Brain pericyte (primary cell): Measurements from ENCODE around the gene DMXL2.
"Not testable (repeated sequence)": the region's sequence is repeated elsewhere in the genome, so short reads cannot be mapped to it uniquely, and the experiment has no call there.

Experiments
- DNase-seq: peaks from one replicate; pipeline ENCODE4 v3.0.0-alpha.2; 2012; ENCODE audit warnings: low read depth, low spot score

The DMXL2 gene

GRCh38 chr15:51621936-51622603 is 501 bp downstream of the DMXL2 start:
- DNase-seq, result peak; percentile 31

- DNase-seq, result no peak
Observed at GRCh38 chr15:51621155-51621765, 1.3 kb downstream of the DMXL2 start.

GRCh38 chr15:51620641-51621040 is 1.9 kb downstream of the DMXL2 start:
- DNase-seq, result no peak

- no peak for DNase-seq
Observed at GRCh38 chr15:51620122-51620521, 2.4 kb downstream of the DMXL2 start.

GRCh38 chr15:51619331-51620035 is 3.1 kb downstream of the DMXL2 start:
- no peak for DNase-seq

GRCh38 chr15:51617886-51618285 is 4.7 kb downstream of the DMXL2 start:
- DNase-seq, result no peak

- DNase-seq, result no peak
Observed at GRCh38 chr15:51613951-51614350, 8.6 kb downstream of the DMXL2 start.

- not testable (repeated sequence) for DNase-seq
Observed at GRCh38 chr15:51612669-51613068, 9.9 kb downstream of the DMXL2 start.

GRCh38 chr15:51603462-51603948 is 19.1 kb downstream of the DMXL2 start:
- DNase-seq, result not testable (repeated sequence)

GRCh38 chr15:51603002-51603401 is 19.6 kb downstream of the DMXL2 start:
- DNase-seq, result no peak

- no peak for DNase-seq
Observed at GRCh38 chr15:51602484-51602883, 20.1 kb downstream of the DMXL2 start.

- no peak for DNase-seq
Observed at GRCh38 chr15:51601801-51602200, 20.8 kb downstream of the DMXL2 start.

GRCh38 chr15:51600114-51600513 is 22.5 kb downstream of the DMXL2 start:
- DNase-seq, result no peak

- DNase-seq, result no peak
Observed at GRCh38 chr15:51589881-51590568, 32.5 kb downstream of the DMXL2 start.

- no peak for DNase-seq
Observed at GRCh38 chr15:51588966-51589365, 33.6 kb downstream of the DMXL2 start.

GRCh38 chr15:51585986-51586385 is 36.6 kb downstream of the DMXL2 start:
- no peak for DNase-seq

GRCh38 chr15:51580982-51581381 is 41.6 kb downstream of the DMXL2 start:
- no peak for DNase-seq

GRCh38 chr15:51580385-51580784 is 42.2 kb downstream of the DMXL2 start:
- no peak for DNase-seq

GRCh38 chr15:51579012-51579411 is 43.6 kb downstream of the DMXL2 start:
- DNase-seq, result no peak

- no peak for DNase-seq
Observed at GRCh38 chr15:51577636-51578304, 44.8 kb downstream of the DMXL2 start.

GRCh38 chr15:51576911-51577500 is 45.6 kb downstream of the DMXL2 start:
- DNase-seq, result no peak
